DND-41 (cell line): Measurements from ENCODE around the gene SIRT1.

Experiments used
- CTCF ChIP-seq: IDR thresholded peaks from 2 replicates; pipeline ENCODE4 v1.5.1; 2012; ENCODE audit warnings: borderline replicate concordance, low read length, moderate library complexity, mild to moderate bottlenecking; ENCODE audit not compliant: poor library complexity, severe bottlenecking; ENCODE audit errors: extremely low read depth
- EZH2 ChIP-seq: IDR thresholded peaks from 3 replicates; pipeline ENCODE4 v1.6.1; 2012; ENCODE audit warnings: borderline replicate concordance, low read depth, mild to moderate bottlenecking, moderate library complexity, low read length, inconsistent platforms; ENCODE audit not compliant: severe bottlenecking

DNA sequence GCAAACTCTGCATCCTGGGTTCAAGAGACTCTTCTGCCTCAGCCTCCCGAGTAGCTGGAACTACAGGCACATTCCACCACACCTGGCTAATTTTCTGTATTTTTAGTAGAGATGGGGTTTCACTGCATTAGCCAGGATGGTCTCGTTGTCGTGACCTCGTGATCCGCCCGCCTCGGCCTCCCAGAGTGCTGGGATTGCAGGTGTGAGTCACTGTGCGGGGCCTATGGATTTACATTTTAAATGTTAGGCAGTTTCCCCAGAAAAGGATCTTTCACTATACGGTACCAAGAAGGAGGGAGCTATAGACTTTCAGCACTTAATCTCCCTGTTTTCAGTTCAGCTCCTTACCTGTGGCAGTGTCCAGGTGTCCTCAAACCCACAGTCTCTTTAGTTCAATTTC, 50.8 kb downstream of the SIRT1 start:
- TF ChIP-seq CTCF (no peak), EZH2 (no peak)
